ENCODE measurements around the gene MCF2L2. TPM values are rescaled to one million over a fixed set of nuclear protein-coding genes. Genes with fewer than 3 reads are reported as not detected.

MCF2L2 gene
- total RNA-seq, 4 donors from 2014 or later: 0.59 to 4.1 (median 1.7) TPM

DNA sequence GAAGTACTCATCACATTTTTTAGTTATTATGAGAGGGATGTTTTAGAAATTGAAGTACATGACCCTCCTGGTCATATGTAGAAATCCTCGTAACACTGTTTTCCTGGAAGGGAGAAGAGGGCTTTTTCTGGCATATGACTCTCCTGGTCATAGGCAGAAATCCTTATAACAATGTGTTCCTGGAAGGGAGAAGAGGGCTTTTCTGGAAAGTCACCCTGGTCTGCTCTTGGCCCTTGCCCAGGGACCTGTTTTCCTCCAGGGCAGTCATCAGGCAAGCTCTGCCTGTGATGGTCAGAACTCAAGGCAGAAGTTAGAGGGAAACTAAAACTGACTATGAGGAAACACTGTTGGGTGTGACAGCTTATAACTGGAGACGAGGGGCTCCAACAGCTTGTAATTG lies 293.6 kb downstream of the MCF2L2 start:
- H3K27ac ChIP-seq: no peak overlapping the region
- intact Hi-C loops (cut with DNase I; ENCODE audit: low total_unique reads): no loop called here
- no peak for TF ChIP-seq POLR2A (IDR thresholded peaks at IDR 0.05)
- TF ChIP-seq, protein P1, sequence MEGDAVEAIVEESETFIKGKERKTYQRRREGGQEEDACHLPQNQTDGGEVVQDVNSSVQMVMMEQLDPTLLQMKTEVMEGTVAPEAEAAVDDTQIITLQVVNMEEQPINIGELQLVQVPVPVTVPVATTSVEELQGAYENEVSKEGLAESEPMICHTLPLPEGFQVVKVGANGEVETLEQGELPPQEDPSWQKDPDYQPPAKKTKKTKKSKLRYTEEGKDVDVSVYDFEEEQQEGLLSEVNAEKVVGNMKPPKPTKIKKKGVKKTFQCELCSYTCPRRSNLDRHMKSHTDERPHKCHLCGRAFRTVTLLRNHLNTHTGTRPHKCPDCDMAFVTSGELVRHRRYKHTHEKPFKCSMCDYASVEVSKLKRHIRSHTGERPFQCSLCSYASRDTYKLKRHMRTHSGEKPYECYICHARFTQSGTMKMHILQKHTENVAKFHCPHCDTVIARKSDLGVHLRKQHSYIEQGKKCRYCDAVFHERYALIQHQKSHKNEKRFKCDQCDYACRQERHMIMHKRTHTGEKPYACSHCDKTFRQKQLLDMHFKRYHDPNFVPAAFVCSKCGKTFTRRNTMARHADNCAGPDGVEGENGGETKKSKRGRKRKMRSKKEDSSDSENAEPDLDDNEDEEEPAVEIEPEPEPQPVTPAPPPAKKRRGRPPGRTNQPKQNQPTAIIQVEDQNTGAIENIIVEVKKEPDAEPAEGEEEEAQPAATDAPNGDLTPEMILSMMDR (IDR thresholded peaks at IDR 0.05): no peak
- no peaks in the 10 kb centered on the region for H3K9me3 ChIP-seq
- H3K36me3 ChIP-seq: no peaks in the 10 kb centered on the region
- DNase-seq: no peak
- no peak overlapping the region for H3K4me3 ChIP-seq
- H3K27me3 ChIP-seq: no peaks in the 10 kb centered on the region
- no peaks in the 10 kb centered on the region for H3K4me1 ChIP-seq

DNA sequence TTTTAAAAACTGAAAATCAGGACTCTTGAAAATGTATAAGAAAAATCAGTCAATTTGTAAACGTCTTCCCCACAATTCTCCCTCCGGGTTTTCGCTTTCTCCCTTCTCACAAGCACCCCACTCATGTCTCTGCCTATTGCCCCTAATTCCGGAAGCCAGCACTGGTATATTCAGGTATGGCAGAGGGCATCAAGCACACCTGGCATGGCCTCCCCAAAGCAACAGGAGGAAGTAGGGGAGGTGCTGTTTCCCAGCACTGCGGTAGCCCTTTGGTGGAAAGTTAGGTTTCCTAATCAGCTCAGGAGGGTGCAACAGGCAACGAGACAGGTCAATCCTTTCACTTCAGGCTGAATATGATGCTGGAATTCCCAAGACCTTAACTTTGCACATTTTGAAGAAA lies 296.0 kb downstream of the MCF2L2 start:
- Histone ChIP-seq H3K4me1 (no peaks in the 10 kb centered on the region), H3K9me3 (no peaks in the 10 kb centered on the region), H3K27me3 (no peaks in the 10 kb centered on the region), H3K27ac (no peak overlapping the region), H3K36me3 (no peaks in the 10 kb centered on the region), H3K4me3 (no peak overlapping the region)
- TF ChIP-seq, protein P1 (IDR thresholded peaks at IDR 0.05): no peak
- TF ChIP-seq POLR2A (IDR thresholded peaks at IDR 0.05): no peak
- intact Hi-C loops (cut with DNase I; ENCODE audit: low total_unique reads): no loop called here
- DNase-seq: no peak

DNA sequence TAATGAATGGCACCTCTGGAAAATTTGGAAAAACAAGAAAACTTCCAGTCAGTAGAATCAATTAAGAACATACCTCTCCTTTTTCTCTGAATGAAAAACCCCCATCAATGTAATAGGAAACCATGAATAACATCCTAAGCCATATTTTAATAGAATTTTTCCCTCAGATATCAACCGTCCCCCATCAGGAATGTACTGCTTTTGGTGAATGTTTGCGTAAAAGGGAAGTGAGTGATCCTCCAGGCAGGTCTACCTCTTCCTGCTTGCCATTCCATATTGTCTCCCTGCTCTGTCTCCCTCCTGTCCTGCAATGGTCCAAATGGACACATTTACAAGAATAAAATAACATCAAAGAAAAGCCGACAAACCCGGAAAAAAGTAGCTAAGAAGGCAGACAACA lies 296.7 kb downstream of the MCF2L2 start:
- Histone ChIP-seq H3K27me3 (peaks cover 0 to under 1% of the 10 kb centered on the region in 2 donors), H3K27ac (no peak overlapping the region), H3K4me3 (no peak overlapping the region), H3K9me3 (no peaks in the 10 kb centered on the region), H3K36me3 (no peaks in the 10 kb centered on the region), H3K4me1 (no peaks in the 10 kb centered on the region)
- TF ChIP-seq POLR2A (IDR thresholded peaks at IDR 0.05): no peak
- TF ChIP-seq, protein P1 (IDR thresholded peaks at IDR 0.05): no peak
- no peak for DNase-seq
- intact Hi-C loops (cut with DNase I; ENCODE audit: low total_unique reads): no loop called here

DNA sequence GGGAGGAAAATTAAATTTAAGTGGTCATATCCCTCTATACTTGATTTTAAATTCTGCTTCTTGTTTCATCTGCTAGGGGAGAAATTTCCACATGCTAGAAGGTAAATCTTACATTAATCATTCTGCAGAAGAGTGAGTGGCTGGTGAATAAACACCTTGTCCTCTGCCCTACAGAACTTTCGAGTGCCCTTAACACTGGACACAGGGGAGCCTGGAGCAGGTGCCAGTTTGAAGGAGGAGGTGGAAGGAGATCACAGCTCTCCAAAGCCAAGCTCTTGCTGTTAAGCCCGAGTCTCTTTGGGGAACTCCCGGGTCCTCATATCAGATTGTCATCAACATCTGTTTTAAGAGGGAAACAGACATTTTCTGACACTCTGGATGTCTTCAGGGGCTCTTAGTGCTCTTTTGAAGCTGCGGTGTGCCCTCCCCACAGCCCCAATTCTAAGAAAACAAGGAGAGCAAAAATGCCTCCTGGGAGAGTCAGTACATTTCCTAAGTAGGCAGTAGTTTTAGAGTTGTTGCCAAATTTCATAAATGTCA lies 297.2 kb downstream of the MCF2L2 start:
- no peak overlapping the region for H3K27ac ChIP-seq
- H3K27me3 ChIP-seq: peaks cover 0 to 2% of the 10 kb centered on the region in 2 donors
- TF ChIP-seq, protein P1 (IDR thresholded peaks at IDR 0.05): no peak
- no peak for TF ChIP-seq POLR2A (IDR thresholded peaks at IDR 0.05)
- H3K4me1 ChIP-seq: no peaks in the 10 kb centered on the region
- no peaks in the 10 kb centered on the region for H3K9me3 ChIP-seq
- no peak overlapping the region for H3K4me3 ChIP-seq
- no peaks in the 10 kb centered on the region for H3K36me3 ChIP-seq
- no peak for DNase-seq
- intact Hi-C loops (cut with DNase I; ENCODE audit: low total_unique reads): no loop called here

DNA sequence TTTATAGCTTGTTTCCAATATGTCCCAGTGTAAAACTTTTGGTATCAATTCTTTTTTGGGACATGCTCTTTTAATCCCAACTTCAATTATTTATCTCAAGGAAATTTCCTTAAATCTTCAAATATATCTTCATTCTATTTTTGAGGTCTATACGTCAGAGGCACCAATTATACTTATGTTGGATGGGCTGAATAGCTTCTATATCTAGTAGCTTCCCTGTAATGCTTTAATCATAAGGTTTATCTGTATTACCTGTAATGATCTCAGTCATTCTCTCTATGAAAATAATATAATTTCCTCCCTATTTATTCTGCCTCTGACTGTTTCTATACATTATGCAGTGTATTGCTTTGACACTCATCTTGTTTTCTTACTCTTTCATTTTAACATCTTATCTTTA lies 299.2 kb downstream of the MCF2L2 start:
- DNase-seq: no peak
- H3K4me1 ChIP-seq: no peaks in the 10 kb centered on the region
- H3K36me3 ChIP-seq: no peaks in the 10 kb centered on the region
- H3K27ac ChIP-seq: no peak overlapping the region
- H3K9me3 ChIP-seq: no peaks in the 10 kb centered on the region
- TF ChIP-seq, protein P1 (IDR thresholded peaks at IDR 0.05): no peak
- no peak for TF ChIP-seq POLR2A (IDR thresholded peaks at IDR 0.05)
- peaks cover 0 to 2% of the 10 kb centered on the region in 2 donors for H3K27me3 ChIP-seq
- H3K4me3 ChIP-seq: no peak overlapping the region
- intact Hi-C loops (cut with DNase I; ENCODE audit: low total_unique reads): loop anchor here (10.0 kb wide), 1 partner anchor 256 kb away; no protein-coding TSS in a partner anchor

Measured in uterus (tissue), 4 donors.